Skin of body (tissue), 3 donors: Measurements from ENCODE around the gene OR2H2. TPM values are rescaled to one million over a fixed set of nuclear protein-coding genes. Genes with fewer than 3 reads are reported as not detected.
A peak's percentile ranks its signal among the peaks of the same experiment; 100 is the strongest.

ENCODE experiments used
- DNase-seq: peaks from one replicate; lab custom pipeline; 2025; lab: John Stamatoyannopoulos, UW
- small RNA-seq: library from RNA; depleted of rRNA; stranded (forward); fragments of <200 nt; gene quantifications from one replicate; pipeline ENCODE3, GENCODE V24; 2014; ENCODE audit warnings: low replicate concordance
- total RNA-seq: library from RNA; depleted of rRNA; stranded (reverse); fragments of >200 nt; gene quantifications from one replicate; pipeline ENCODE4 v1.2.3, GENCODE V29; 2014

The OR2H2 gene
- total RNA-seq, 1 donor from 2014 or later = not detected

DNA sequence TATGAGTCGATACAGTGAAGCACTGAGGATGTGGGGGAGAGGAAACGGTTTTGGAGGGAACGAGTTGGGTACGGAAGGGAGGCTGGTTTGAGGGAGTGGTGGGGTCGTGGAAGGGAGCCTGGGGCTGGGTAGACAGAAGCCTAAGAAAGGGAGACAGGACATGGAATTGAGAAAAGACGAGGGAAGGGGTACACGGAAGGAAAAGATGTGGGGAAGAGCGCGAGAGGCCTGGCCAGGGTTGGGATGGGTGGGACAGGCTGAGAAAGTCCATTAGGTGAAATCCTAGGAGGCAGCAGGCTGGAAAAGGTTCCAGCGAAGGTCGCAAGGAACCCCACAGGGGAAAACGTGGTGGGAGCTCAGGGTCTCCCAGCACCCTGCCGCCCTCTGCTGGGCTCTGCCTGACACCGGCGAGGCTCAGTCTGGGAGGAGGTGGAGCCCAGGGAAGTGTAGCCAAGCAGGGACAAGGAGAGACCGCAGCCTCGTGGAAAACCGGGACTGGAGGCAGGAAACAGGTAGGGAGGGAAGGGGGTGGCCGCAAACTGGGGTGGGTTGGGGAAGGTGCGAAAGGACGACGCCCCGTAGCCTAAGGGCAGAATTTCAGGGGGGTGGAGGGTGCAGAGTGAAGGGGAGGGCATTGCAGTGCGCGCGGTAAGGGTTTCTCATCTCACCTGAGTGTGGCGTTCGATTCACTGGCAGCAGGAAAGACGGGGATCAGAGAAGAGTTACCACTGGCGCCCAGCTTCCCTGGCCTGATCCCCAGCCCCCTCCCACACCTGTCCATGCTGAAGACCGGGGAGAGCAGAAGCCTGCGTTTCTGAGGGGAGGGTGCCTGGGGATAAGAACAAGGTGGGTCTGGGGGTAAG lies 43.7 kb downstream of the OR2H2 start:
- peak; percentile 45 for DNase-seq

DNA sequence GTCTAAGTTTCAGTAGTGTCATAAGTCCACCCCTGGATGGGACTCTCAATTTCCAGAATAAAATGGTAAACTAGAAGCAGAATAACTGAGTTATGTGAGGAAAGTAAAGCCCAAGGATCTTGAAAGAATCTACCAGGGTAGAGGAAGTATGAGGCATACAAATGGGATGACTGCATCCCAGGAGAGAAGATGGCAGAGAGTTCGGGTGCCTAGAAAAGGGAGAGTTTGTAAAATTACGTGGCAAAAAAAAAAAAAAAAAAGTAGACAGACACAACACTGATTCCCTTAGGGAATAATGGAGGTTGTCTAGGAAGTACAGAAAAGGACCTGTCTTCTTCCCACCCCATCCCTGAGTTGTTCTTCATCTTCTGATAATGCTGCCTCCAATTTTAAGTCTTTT lies 44.6 kb downstream of the OR2H2 start:
- DNase-seq = no peak

DNA sequence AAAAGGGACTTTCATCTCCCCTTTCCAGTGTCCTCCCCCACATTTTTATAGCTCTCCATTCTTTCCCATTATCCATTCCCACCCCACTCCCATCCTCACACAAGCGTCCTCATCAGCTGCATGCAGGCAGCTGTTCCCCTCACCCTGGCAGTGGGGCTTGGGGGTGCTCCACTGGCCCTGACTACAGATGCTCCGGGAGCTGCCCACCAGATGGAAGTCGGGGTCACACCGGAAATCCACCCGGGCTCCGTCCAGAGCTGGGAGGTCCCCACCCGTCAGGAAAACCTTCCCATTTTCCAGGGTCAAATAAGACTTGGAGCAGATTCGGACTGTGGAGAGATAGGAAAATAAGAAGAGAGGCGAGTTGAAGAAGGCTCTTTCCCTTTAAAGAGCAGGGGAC lies 45.4 kb downstream of the OR2H2 start:
- no peak for DNase-seq

DNA sequence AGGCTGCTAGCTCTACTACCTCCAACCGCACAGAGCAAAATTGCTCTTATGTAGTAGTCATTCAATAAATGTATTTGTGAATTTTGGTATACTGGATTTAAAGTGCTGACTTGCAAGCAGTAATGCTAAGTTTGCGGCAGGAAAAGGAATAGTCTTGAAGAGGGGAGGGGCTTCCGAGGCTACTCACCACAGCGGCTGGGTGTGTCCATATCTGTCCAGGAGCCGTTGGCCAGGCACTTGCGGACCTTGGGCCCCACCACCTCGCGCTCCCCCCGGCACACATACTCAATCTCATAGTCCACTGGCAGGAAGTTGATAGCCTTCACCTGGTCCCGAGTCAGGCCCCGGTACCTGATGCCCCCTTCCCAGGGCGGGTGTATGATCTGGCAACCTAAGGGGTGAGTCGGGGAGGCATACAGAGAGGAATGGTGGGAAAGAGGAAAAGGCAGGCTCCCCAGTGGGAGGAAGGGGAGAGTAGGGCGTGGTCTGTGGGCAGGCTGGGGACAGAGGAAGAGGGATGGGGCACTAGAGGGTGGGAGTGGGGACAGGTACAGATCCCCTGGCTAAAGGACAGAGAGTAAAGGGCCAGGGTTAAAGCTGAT lies 46.4 kb downstream of the OR2H2 start:
- no peak for DNase-seq

DNA sequence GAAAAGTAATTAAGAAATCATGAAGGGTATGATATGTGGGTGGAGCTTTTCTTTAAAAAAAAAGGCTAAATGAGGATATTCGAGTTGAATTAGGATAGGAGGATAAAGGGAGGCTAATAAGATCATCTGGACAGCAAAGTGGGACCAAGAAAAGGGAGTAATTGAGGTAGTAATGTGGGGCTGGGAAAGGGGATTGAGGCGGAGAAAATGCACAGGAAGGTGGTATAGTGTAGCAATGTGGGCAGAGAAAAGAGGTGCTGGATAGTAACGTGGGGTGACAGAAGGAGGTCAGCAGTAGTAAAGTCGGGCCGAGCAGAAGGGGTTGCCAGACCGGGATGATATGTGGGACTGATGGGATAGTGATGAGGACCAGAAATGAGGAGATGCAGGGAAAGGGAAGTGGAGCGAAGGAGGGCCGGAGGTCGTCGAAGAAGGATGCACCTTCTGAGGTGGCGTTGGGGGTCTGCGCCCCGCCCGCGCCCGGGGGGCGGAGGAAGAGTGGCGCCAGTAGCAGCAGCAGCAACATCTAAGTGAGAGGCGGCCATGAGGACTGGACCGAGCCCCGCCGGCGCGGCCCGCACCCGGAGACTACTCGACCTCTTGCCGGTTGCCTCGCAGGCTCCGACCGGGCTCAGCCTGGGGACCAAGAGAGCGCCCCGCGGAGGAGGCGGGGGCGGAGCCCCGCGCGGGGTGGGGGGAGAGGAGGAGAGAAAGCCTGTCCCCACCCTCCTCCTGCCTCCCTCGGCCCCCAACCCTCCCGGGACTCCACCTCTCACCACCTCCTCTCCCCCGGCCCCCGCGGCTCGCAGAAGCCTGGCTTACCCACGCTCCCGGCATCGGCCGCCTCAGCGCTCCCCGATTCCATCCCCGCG lies 47.2 kb downstream of the OR2H2 start:
- peak; percentile 13 for DNase-seq

DNA sequence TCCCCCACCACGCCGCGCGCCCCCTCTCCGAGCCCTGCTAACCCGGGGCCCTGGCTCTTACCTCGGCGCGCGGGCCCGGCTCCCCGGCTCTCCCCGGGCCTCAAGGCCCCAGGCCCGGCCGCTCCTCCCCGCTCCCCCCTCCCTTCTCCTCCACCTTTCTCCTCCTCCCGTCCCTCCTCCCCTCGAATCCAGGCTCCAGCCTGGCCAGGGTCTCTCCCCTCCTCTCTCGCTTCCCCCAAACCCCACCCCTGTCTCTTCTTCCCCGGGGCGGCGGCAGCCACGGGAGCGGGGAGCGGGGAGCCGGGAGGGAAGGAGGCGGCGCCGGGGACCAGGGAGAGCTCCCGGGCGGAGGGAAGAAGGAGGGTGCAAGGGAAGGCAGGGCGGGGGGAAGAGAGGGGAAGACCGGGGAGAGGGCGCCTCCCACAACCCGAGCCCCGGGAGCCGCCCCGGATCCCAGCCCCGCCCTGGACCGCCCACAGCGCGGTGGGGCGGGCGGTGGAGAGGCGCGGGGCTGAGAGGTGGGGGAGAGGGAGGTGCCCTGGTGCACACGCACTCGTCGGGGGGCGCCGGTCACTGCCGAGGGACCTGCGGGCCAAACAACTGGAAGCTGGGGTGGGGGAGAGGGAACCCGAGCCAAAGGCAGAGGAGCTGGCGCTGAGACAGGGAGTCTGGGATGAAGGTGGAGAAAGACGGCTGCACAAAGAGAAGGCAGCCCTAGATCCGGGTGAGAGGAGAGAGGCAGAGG lies 48.0 kb downstream of the OR2H2 start, which contains the start of gene GABBR1:
TSS of gene GABBR1 (minus strand) at position 395 of the 745 bp plus-strand sequence. CDS start 798 bp downstream, outside the sequence.
- peak; percentile 87 for DNase-seq

DNA sequence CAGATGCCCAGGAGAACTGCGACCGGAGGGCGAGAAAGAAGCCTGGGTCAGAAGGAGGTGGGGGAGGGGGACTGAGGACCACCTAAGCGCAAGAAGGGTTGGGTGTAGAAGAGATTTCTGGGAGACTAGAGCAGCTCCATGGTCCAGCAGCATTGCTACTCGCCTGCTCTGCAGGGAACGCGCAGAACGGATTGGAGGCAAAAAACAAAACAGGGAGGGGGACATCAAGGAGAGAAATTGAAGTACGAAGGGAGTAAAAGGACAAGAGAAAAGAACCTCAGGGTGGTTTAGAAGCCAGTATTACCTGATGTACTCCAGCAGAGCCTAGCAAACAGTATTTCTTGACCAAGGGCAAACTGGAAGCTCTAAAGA lies 48.6 kb downstream of the OR2H2 start:
- peak; percentile 61 for DNase-seq

DNA sequence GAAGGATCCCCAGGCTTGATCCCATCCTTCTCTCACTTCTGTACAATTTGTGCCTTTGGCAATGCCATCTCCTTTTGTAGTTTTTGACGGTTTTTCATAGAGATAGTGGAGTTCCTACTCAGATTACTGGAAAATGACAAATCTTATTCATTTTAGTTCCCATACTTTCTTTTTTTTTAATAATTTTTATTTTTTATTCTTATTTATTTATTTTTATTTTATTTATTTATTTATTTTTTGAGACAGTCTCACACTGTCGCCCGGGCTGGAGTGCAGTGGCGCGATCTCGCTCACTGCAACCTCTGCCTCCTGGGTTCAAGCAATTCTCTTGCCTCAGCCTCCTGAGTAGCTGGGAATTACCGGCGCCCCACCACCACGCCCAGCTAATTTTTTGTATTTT lies 52.3 kb downstream of the OR2H2 start:
- no peak for DNase-seq

Small RNA genes within 50 kb of the gene (small RNA-seq; reads per million reads assigned to genes)
- gene SNORD32B (0.50 reads per million, percentile 60 among the genes with 10 or more reads in this experiment), gene SUMO2P1 (not detected), gene TMEM183AP1 (not detected)

Other genes starting within 250 kb of the OR2H2 start
- not detected for gene OR5V1, start 216.3 kb upstream of the OR2H2 start, total RNA-seq
- not detected for gene OR12D3, start 209.8 kb upstream of the OR2H2 start, total RNA-seq
- gene OR12D2, start 189.5 kb upstream of the OR2H2 start, total RNA-seq = not detected
- gene OR12D1, start 170.2 kb upstream of the OR2H2 start, total RNA-seq = not detected
- not detected for gene OR10C1, start 145.8 kb upstream of the OR2H2 start, total RNA-seq
- not detected for gene OR11A1, start 128.1 kb upstream of the OR2H2 start, total RNA-seq
- not detected for gene OR2H1, start 128.0 kb upstream of the OR2H2 start, total RNA-seq
- gene MAS1L, start 97.2 kb upstream of the OR2H2 start, total RNA-seq = 0.39 TPM
- gene UBD, start 25.4 kb upstream of the OR2H2 start, total RNA-seq = not detected
- gene GABBR1, start 48.1 kb downstream of the OR2H2 start, total RNA-seq = 28.8 TPM
- not detected for gene MOG, start 72.0 kb downstream of the OR2H2 start, total RNA-seq
- 0.59 TPM for gene ZFP57, start 96.0 kb downstream of the OR2H2 start, total RNA-seq
- gene HLA-F, start 138.3 kb downstream of the OR2H2 start, total RNA-seq = 14.7 TPM
- 0.10 TPM for gene HLA-G, start 242.7 kb downstream of the OR2H2 start, total RNA-seq